Mesenchymal stem cell (in vitro differentiated cells and primary cell): ENCODE results near the gene SIGLEC5. TPM values are rescaled to one million over a fixed set of nuclear protein-coding genes. Genes with fewer than 3 reads are reported as not detected.
A peak's percentile ranks its signal among the peaks of the same experiment; 100 is the strongest.
"Not testable (repeated sequence)": the region's sequence is repeated elsewhere in the genome, so short reads cannot be mapped to it uniquely, and the experiment has no call there.

ENCODE experiments used
- DNase-seq: peaks from one replicate; pipeline ENCODE4 v3.0.0-alpha.2; 2013
- H2AFZ ChIP-seq: one replicate; pipeline ENCODE4 v1.6.1; 2013; ENCODE audit warnings: low read depth, mild to moderate bottlenecking, control low read depth, inconsistent platforms, low read length, moderate library complexity
- H2AK5ac ChIP-seq: 2 replicates; pipeline ENCODE4 v1.6.1; 2013; ENCODE audit warnings: low read length, moderate library complexity, mild to moderate bottlenecking, inconsistent platforms; ENCODE audit not compliant: severe bottlenecking
- H2BK120ac ChIP-seq: one replicate; pipeline ENCODE4 v1.6.1; 2013; ENCODE audit warnings: low read depth, mild to moderate bottlenecking, inconsistent platforms, low read length, moderate library complexity
- H2BK12ac ChIP-seq, 2 experiments: one replicate each; pipeline ENCODE4 v1.6.1; 2013; ENCODE audit warnings: inconsistent platforms in 2 of 2, low read length in 2 of 2, mild to moderate bottlenecking in 2 of 2, moderate library complexity in 2 of 2, control low read depth in 1 of 2
- H2BK15ac ChIP-seq: one replicate; pipeline ENCODE4 v1.6.1; 2013; ENCODE audit warnings: mild to moderate bottlenecking, low read depth, inconsistent platforms; ENCODE audit not compliant: poor library complexity, severe bottlenecking
- H2BK5ac ChIP-seq: 2 replicates; pipeline ENCODE4 v1.6.1; 2013; ENCODE audit warnings: low read depth, mild to moderate bottlenecking, low read length, control low read depth, inconsistent platforms; ENCODE audit not compliant: poor library complexity, severe bottlenecking
- H3K14ac ChIP-seq, 2 experiments: one replicate each; pipeline ENCODE4 v1.6.1; 2013; ENCODE audit warnings: inconsistent platforms in 2 of 2, low read length in 2 of 2, control low read depth in 1 of 2, mild to moderate bottlenecking in 1 of 2, moderate library complexity in 1 of 2
- H3K18ac ChIP-seq, 2 experiments: one replicate each; pipeline ENCODE4 v1.6.1; 2013; ENCODE audit warnings: inconsistent platforms in 2 of 2, low read length in 2 of 2, control low read depth in 1 of 2, low read depth in 1 of 2, mild to moderate bottlenecking in 1 of 2
- H3K23ac ChIP-seq, 2 experiments: one replicate each; pipeline ENCODE4 v1.6.1; 2013; ENCODE audit warnings: inconsistent platforms in 2 of 2, low read length in 2 of 2, mild to moderate bottlenecking in 2 of 2, moderate library complexity in 2 of 2, control low read depth in 1 of 2
- H3K27ac ChIP-seq: 2 replicates; pipeline ENCODE4 v1.5.1; 2013; ENCODE audit warnings: mild to moderate bottlenecking, moderate library complexity, low read length, control low read depth, inconsistent platforms; ENCODE audit not compliant: poor library complexity, severe bottlenecking
- H3K27me3 ChIP-seq, 2 experiments: 2 replicates each; pipeline versions ENCODE4 v1.6.1 to v1.7.0; 2013; ENCODE audit warnings: low read length in 2 of 2, mild to moderate bottlenecking in 2 of 2, moderate library complexity in 2 of 2, control low read depth in 1 of 2, inconsistent platforms in 1 of 2; ENCODE audit not compliant: control insufficient read depth in 1 of 2, insufficient read depth in 1 of 2
- H3K36me3 ChIP-seq, 2 experiments: 2 replicates each; pipeline versions ENCODE4 v1.6.1 to v1.7.0; 2013; ENCODE audit warnings: low read length in 2 of 2, control low read depth in 1 of 2, inconsistent platforms in 1 of 2, low read depth in 1 of 2, mild to moderate bottlenecking in 1 of 2; ENCODE audit not compliant: insufficient read depth in 2 of 2, control insufficient read depth in 1 of 2
- H3K4ac ChIP-seq, 2 experiments: one replicate each; pipeline ENCODE4 v1.6.1; 2013; ENCODE audit warnings: inconsistent platforms in 2 of 2, low read length in 2 of 2, mild to moderate bottlenecking in 2 of 2, moderate library complexity in 2 of 2, control low read depth in 1 of 2, low read depth in 1 of 2
- H3K4me1 ChIP-seq: 2 replicates; pipeline ENCODE4 v1.6.1; 2013; ENCODE audit warnings: low read depth, low read length, control low read depth; ENCODE audit not compliant: control insufficient read depth, insufficient read depth
- H3K4me2 ChIP-seq: 2 replicates; pipeline ENCODE4 v1.6.1; 2013; ENCODE audit warnings: low read length, mild to moderate bottlenecking, inconsistent platforms; ENCODE audit not compliant: poor library complexity, severe bottlenecking
- H3K4me3 ChIP-seq, 2 experiments: 2 replicates each; pipeline versions ENCODE4 v1.5.1 to v1.7.0; 2013; ENCODE audit warnings: low read length in 2 of 2, mild to moderate bottlenecking in 2 of 2, control low read depth in 1 of 2, low read depth in 1 of 2; ENCODE audit not compliant: insufficient read depth in 1 of 2
- H3K79me1 ChIP-seq: replicated peaks from 2 replicates; pipeline ENCODE4 v1.6.1; 2013; ENCODE audit warnings: mild to moderate bottlenecking, control low read depth, low read length, inconsistent platforms; ENCODE audit not compliant: poor library complexity, severe bottlenecking
- H3K9ac ChIP-seq: 2 replicates; pipeline ENCODE4 v1.7.0; 2013; ENCODE audit warnings: mild to moderate bottlenecking, low read length, moderate library complexity
- H3K9me3 ChIP-seq: 2 replicates; pipeline ENCODE4 v1.7.0; 2013; ENCODE audit warnings: mild to moderate bottlenecking, low read length; ENCODE audit not compliant: control insufficient read depth
- H4K8ac ChIP-seq: one replicate; pipeline ENCODE4 v1.6.1; 2013; ENCODE audit warnings: inconsistent platforms, mild to moderate bottlenecking, low read length, moderate library complexity
- H4K91ac ChIP-seq: one replicate; pipeline ENCODE4 v1.6.1; 2013; ENCODE audit warnings: mild to moderate bottlenecking, low read length, inconsistent platforms
- WGBS: methylation state at CpG from one replicate; pipeline ENCODE4 v1.1.7; 2013; ENCODE audit warnings: mixed read lengths; 5-methylcytosine and 5-hydroxymethylcytosine counted together
- polyA plus RNA-seq, 2 experiments: library from polyadenylated mRNA; stranded (reverse); fragments of 200-250 nt; gene quantifications; one replicate each; pipeline ENCODE4 v1.2.3, GENCODE V29; 2013

SIGLEC5 gene
- polyA plus RNA-seq (2013, experiment 1 of 2), result not detected
- polyA plus RNA-seq (2013, experiment 2 of 2), result not detected

- not testable (repeated sequence) for H3K18ac ChIP-seq, H2BK120ac ChIP-seq, H3K36me3 ChIP-seq, H2BK12ac ChIP-seq, H3K4me1 ChIP-seq, H4K8ac ChIP-seq, H3K9ac ChIP-seq, H3K23ac ChIP-seq, H3K4ac ChIP-seq, H2BK15ac ChIP-seq, H3K4me2 ChIP-seq, H3K4me3 ChIP-seq, H3K14ac ChIP-seq, H3K27ac ChIP-seq, H2AK5ac ChIP-seq, H3K79me1 ChIP-seq, DNase-seq, H4K91ac ChIP-seq, H2BK5ac ChIP-seq, H2AFZ ChIP-seq, H3K9me3 ChIP-seq
- H3K27me3 ChIP-seq, result peaks cover 0 to 31% of the 10 kb centered on the region in 2 experiments
- WGBS, result 89% methylated on average over 9 of the region's 13 CpGs
Observed at GRCh38 chr19:51630315-51630714, at the start of gene SIGLEC5. Gene SIGLEC5, minus strand, starts transcription at chr19:51630401. Its CDS starts 66 bp downstream, at chr19:51630335.

GRCh38 chr19:51676566-51677083, 46.4 kb upstream of the SIGLEC5 start:
- no peaks in the 10 kb centered on the region for H3K9me3 ChIP-seq
- H2AK5ac ChIP-seq, result no peak overlapping the region
- no peak overlapping the region for H4K91ac ChIP-seq
- no peak overlapping the region for H3K4me3 ChIP-seq
- H3K23ac ChIP-seq, result no peak overlapping the region
- no peak overlapping the region for H2BK12ac ChIP-seq
- no peak overlapping the region for H3K18ac ChIP-seq
- no peak for DNase-seq
- no peak overlapping the region for H3K4me2 ChIP-seq
- H4K8ac ChIP-seq, result no peak overlapping the region
- H3K79me1 ChIP-seq, result no peaks in the 10 kb centered on the region
- no peaks in the 10 kb centered on the region for H3K4me1 ChIP-seq
- peaks cover 0 to 11% of the 10 kb centered on the region in 2 experiments for H3K27me3 ChIP-seq
- no peak overlapping the region for H3K9ac ChIP-seq
- H3K36me3 ChIP-seq, result no peaks in the 10 kb centered on the region
- H2BK15ac ChIP-seq, result no peak overlapping the region
- H2AFZ ChIP-seq, result no peak overlapping the region
- no peak overlapping the region for H3K4ac ChIP-seq
- no peak overlapping the region for H3K27ac ChIP-seq
- H2BK5ac ChIP-seq, result no peak overlapping the region
- no peak overlapping the region for H3K14ac ChIP-seq
- H2BK120ac ChIP-seq, result no peak overlapping the region
- WGBS, result 73% methylated on average over 11 of the region's 11 CpGs

GRCh38 chr19:51675911-51676565, 45.8 kb upstream of the SIGLEC5 start:
- H3K4me2 ChIP-seq, H3K36me3 ChIP-seq, H3K79me1 ChIP-seq: not testable (repeated sequence)

GRCh38 chr19:51668216-51668615, 38.0 kb upstream of the SIGLEC5 start:
- no CpG with 5 or more reads among the region's 3 CpGs for WGBS
- no peak overlapping the region for H3K27ac ChIP-seq
- H4K8ac ChIP-seq, result no peak overlapping the region
- H3K9me3 ChIP-seq, result no peaks in the 10 kb centered on the region
- DNase-seq, result no peak
- no peak overlapping the region for H3K4me2 ChIP-seq
- no peaks in the 10 kb centered on the region for H3K36me3 ChIP-seq
- H4K91ac ChIP-seq, result no peak overlapping the region
- H2BK5ac ChIP-seq, result no peak overlapping the region
- no peak overlapping the region for H2BK120ac ChIP-seq
- H2BK12ac ChIP-seq, result no peak overlapping the region
- H2AK5ac ChIP-seq, result no peak overlapping the region
- no peaks in the 10 kb centered on the region for H3K4me1 ChIP-seq
- H2AFZ ChIP-seq, result no peak overlapping the region
- H3K4me3 ChIP-seq, result no peak overlapping the region
- H3K27me3 ChIP-seq, result peaks cover 0 to 5% of the 10 kb centered on the region in 2 experiments
- H3K4ac ChIP-seq, result no peak overlapping the region
- no peak overlapping the region for H3K9ac ChIP-seq
- no peak overlapping the region for H2BK15ac ChIP-seq
- no peak overlapping the region for H3K14ac ChIP-seq
- no peaks in the 10 kb centered on the region for H3K79me1 ChIP-seq
- no peak overlapping the region for H3K18ac ChIP-seq
- H3K23ac ChIP-seq, result no peak overlapping the region

More at GRCh38 chr19:51675911-51676565, 45.8 kb upstream of the SIGLEC5 start:
- H3K4ac ChIP-seq, H2BK120ac ChIP-seq, H3K27ac ChIP-seq, H3K18ac ChIP-seq, H3K9me3 ChIP-seq, H3K4me3 ChIP-seq, H4K91ac ChIP-seq, H2BK15ac ChIP-seq, H2AK5ac ChIP-seq, H3K23ac ChIP-seq, H2BK5ac ChIP-seq, H2AFZ ChIP-seq, H3K4me1 ChIP-seq, H4K8ac ChIP-seq, H2BK12ac ChIP-seq, H3K14ac ChIP-seq, H3K9ac ChIP-seq: not testable (repeated sequence)
- peaks cover 0 to 11% of the 10 kb centered on the region in 2 experiments for H3K27me3 ChIP-seq
- peak; percentile 34 for DNase-seq
- 53% methylated on average over 6 of the region's 7 CpGs for WGBS
